Measurements from ENCODE around the gene KRT23. TPM values are rescaled to one million over a fixed set of nuclear protein-coding genes. Genes with fewer than 3 reads are reported as not detected.

Gene KRT23
- total and polyA plus RNA-seq, 9 of the 15 experiments (the other 6 are each of a cell fraction or from before 2014, with no cell fraction given) = not detected

DNA sequence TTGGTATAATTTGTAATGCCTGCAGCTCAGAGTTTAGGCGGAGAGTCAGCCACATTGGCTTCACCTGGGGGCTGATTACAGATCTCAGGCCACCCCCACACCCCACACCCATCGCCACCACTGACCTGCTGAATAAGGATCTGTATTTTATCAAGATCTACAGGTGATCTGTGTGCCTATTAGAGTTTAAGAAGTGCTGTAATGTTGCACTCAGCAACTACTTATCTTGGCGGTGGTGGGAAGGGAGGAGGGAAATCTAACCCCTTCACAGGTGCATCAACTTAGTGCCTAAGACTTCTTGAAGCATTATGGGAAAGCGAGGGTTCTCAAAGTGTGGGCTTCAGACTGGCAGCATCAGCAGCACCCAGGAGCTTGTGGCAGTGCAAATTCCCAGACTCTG lies 34.9 kb downstream of the KRT23 start:
- WGBS (ENCODE audit: insufficient coverage, low coverage, missing lambda C conversion rate) = 5% methylated on average over 4 of the region's 4 CpGs
- no peak overlapping the region for H3K4me3 ChIP-seq
- FAIRE-seq = no peak
- H3K79me2 ChIP-seq (ENCODE audit: control insufficient read depth, insufficient read depth, low read length) = no peaks in the 10 kb centered on the region
- H3K27ac ChIP-seq (ENCODE audit: extremely low read depth, low read depth, low read length) = no peak overlapping the region
- no peaks in the 10 kb centered on the region for H3K9me1 ChIP-seq (ENCODE audit: control insufficient read depth, insufficient read depth, low read length)
- in situ Hi-C loops (cut with MboI) = loop anchor here (10.0 kb wide), 1 partner anchor 98 kb away; no protein-coding TSS in a partner anchor
- H3K9ac ChIP-seq (ENCODE audit: insufficient read depth in 1 of 2, low read depth in 2 of 2, low read length in 2 of 2) = no peak overlapping the region
- TF ChIP-seq GATAD2A (IDR thresholded peaks at IDR 0.05) (no peak), EZH2 (IDR thresholded peaks at IDR 0.05; ENCODE audit: borderline replicate concordance, low read depth, low read length) (no peak), GTF2F1 (IDR thresholded peaks at IDR 0.05; ENCODE audit: low read depth, low read length) (no peak), TSC22D4 (tag; IDR thresholded peaks at IDR 0.05) (no peak), ZNF121 (CRISPR knock-in tag; conservative IDR thresholded peaks at IDR 0.05) (no peak), PHTF2 (CRISPR knock-in tag; IDR thresholded peaks at IDR 0.05) (no peak)
- TF ChIP-seq, protein P1, sequence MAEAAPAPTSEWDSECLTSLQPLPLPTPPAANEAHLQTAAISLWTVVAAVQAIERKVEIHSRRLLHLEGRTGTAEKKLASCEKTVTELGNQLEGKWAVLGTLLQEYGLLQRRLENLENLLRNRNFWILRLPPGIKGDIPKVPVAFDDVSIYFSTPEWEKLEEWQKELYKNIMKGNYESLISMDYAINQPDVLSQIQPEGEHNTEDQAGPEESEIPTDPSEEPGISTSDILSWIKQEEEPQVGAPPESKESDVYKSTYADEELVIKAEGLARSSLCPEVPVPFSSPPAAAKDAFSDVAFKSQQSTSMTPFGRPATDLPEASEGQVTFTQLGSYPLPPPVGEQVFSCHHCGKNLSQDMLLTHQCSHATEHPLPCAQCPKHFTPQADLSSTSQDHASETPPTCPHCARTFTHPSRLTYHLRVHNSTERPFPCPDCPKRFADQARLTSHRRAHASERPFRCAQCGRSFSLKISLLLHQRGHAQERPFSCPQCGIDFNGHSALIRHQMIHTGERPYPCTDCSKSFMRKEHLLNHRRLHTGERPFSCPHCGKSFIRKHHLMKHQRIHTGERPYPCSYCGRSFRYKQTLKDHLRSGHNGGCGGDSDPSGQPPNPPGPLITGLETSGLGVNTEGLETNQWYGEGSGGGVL (CRISPR knock-in tag; IDR thresholded peaks at IDR 0.05) = no peak
- TF ChIP-seq, protein P2, sequence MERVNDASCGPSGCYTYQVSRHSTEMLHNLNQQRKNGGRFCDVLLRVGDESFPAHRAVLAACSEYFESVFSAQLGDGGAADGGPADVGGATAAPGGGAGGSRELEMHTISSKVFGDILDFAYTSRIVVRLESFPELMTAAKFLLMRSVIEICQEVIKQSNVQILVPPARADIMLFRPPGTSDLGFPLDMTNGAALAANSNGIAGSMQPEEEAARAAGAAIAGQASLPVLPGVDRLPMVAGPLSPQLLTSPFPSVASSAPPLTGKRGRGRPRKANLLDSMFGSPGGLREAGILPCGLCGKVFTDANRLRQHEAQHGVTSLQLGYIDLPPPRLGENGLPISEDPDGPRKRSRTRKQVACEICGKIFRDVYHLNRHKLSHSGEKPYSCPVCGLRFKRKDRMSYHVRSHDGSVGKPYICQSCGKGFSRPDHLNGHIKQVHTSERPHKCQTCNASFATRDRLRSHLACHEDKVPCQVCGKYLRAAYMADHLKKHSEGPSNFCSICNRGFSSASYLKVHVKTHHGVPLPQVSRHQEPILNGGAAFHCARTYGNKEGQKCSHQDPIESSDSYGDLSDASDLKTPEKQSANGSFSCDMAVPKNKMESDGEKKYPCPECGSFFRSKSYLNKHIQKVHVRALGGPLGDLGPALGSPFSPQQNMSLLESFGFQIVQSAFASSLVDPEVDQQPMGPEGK (CRISPR knock-in tag; IDR thresholded peaks at IDR 0.05; ENCODE audit: borderline replicate concordance) = no peak
- H3K4me1 ChIP-seq (replicated peaks in 1 of 2; ENCODE audit: control insufficient read depth in 2 of 2, insufficient read depth in 2 of 2, low read length in 2 of 2) = no peaks in the 10 kb centered on the region; a peak in 1 of 5 replicates
- H3K27me3 ChIP-seq (ENCODE audit: control insufficient read depth in 2 of 2, insufficient read depth in 2 of 2, low read length in 2 of 2) = peaks cover 24 to 40% of the 10 kb centered on the region in 2 experiments
- ATAC-seq = no peak
- H3K36me3 ChIP-seq (ENCODE audit: control insufficient read depth, insufficient read depth, low read length) = no peaks in the 10 kb centered on the region
- CTCF ChIA-PET (ENCODE audit: low intra/inter-chr PET ratio) = interaction anchor here (0.6 kb wide), 1 partner anchor 215 kb away, joined by 3 read pairs; no protein-coding TSS in a partner anchor
- no peak overlapping the region for H2AFZ ChIP-seq (ENCODE audit: low read depth, low read length)
- H3K9me3 ChIP-seq (replicated peaks; ENCODE audit: control insufficient read depth, insufficient read depth, low read depth, low read length) = no peaks in the 10 kb centered on the region
- 0 out of 2 replicates have a peak, but pooled peaks cover 2% of the 10 kb centered on the region for H4K20me1 ChIP-seq (replicated peaks; ENCODE audit: control insufficient read depth, insufficient read depth, low read length)
- DNase-seq (ENCODE audit: extremely low read depth in 1 of 4, low spot score in 3 of 4) = no peak
- intact Hi-C loops (cut with micrococcal nuclease) = loop anchor here (10.0 kb wide), 2 partner anchors 288 to 592 kb away; no protein-coding TSS in a partner anchor
- no peak overlapping the region for H3K4me2 ChIP-seq (ENCODE audit: insufficient read depth, low read length)
- POLR2A ChIA-PET = interaction anchor here (0.7 kb wide), 1 partner anchor 390 kb away, joined by 3 read pairs; no protein-coding TSS in a partner anchor
- BruUV-seq (replicated peaks) = no TSS peak

Measured in K562 (cell line).